ENCODE results near the gene NCKAP1.
"Not testable (repeated sequence)": the region's sequence is repeated elsewhere in the genome, so short reads cannot be mapped to it uniquely, and the experiment has no call there.

The NCKAP1 gene

DNA sequence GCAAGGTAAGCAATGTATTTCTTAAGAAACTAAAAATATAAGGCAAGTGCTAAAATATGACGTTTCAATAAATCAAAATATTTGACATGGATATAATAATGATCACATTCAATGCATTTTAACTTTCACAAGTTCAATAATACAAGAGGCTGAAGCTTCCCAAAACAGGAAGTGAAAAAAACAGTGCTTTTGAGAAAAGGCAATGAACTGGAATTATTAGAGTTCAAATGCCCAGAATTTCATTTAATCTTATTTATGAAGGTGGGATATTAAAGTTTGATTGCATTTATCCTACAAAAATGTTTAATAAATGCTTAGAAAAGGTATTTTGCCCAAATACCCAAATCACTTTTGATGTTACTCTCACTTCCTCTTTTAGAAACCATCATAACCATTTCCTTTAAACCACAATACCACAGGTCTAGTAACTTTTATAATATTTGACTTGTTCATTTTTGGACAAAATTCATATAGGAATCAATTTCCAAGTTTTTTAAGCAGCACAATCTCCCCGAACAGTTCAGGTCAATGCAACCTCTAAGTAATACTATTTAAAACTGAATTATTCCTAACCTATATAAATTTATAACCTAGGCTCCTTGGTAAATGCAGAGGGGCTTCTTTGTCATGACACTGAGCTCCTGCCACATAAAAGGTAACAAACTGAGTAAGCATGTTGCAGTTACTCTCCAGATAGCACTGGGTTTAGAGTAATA, 2.1 kb downstream of the NCKAP1 start:
- DNase-seq (ENCODE audit: low spot score) = no peak

DNA sequence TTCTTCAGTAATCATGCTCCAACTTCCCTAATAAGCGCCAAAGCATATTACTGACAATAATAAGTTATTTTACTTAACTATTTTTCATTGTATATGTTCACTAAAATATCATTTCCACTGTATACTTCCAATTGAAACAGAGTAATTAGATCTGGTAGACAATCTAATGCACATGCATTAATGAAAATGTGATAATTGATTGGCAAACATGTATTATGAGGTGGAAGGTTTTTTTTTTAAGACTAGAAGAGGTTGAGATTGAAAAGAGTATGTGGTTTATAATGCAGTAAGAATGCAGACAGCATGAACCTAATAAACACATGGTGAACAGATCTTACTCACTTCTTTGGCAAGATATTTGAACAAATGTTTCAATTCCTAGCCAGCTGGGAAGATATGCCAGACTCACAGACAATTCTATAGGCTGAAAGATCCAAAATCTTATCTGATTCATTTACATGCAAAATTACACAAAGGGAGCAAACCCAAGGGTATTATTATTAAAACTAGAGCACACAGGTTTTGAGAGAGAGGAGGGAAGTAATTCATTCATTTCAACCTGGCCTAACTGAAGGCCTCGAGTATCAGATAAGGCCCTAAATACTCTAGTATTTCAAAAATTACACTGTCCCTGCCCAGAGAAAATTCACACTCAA, 2.8 kb downstream of the NCKAP1 start:
- DNase-seq (ENCODE audit: low spot score) = peak; percentile 39

DNA sequence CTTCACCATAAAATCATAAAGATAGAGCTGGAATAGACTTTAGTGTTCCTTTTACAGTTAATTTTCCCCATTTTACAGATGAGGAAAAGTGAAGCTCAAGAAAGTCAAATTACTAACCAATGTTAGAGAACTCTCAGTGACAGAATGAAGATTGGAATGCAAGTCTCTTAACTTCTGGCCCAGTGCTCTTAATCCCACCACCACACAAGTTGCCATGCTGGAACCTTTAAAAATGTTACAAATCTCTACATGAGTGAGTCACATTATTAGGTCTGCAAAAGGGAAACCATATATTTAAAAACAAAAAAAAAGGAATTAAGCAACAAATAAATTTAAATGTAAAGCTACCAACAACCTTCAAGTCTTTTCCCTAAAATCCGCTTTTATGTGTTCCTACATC, 3.5 kb downstream of the NCKAP1 start:
- no peak for DNase-seq (ENCODE audit: low spot score)

DNA sequence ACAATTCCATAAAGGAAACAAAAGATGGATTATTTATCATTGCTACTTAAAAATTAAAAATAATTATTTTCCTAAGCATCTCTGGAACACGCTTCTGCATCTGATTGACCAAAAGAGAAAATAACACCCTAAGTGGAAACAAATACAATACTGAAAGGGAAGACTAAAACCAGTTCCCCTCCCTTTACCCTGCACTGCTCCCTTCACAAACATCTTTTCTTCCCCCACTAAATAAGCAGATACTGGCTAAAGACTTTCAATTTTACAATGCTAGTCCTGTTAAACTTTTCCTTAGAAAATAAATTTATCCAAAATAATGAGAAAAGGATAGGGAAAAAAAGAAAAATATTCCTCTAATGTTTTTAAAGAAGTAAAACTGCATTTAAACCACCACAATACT, 4.3 kb downstream of the NCKAP1 start:
- no peak for DNase-seq (ENCODE audit: low spot score)

DNA sequence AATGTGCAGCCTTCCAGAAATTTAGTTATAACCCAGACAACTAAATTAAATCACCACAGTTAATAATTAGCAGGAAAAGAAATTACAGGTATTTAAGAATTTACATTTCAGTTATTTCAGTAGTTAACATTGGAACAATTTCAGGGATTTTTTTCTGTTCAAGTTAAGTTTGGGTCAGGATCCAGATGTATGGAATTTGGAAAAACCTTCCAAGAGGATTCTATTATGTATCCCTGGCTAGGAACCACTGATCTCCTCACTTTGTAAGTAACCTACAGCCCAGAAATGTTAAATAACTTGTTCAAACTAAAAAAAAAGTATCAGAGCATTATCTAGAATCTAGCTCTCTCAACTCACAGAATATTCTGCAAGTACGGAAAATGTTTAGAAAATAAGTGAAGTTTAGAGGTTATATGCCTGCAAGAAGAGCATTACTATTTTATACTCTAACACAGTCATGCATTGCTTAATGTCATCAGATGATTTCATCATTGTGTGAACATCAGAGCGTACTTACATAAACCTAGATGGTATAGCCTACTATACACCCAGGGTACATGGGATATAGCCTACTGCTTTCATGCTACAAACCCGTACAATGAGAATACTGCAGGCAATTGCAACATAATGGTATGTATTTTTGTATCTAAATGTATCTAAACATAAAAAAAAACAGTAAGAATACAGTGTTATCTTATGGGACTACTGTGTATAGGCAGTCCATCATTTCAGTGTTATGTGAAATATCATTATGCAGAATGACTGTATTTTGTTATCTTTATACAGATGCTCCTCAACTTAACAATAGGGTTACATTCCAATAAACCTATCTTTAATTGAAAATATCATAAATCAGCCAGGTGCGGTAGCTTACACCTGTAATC, 6.1 kb downstream of the NCKAP1 start:
- DNase-seq (ENCODE audit: low spot score) = no peak

DNA sequence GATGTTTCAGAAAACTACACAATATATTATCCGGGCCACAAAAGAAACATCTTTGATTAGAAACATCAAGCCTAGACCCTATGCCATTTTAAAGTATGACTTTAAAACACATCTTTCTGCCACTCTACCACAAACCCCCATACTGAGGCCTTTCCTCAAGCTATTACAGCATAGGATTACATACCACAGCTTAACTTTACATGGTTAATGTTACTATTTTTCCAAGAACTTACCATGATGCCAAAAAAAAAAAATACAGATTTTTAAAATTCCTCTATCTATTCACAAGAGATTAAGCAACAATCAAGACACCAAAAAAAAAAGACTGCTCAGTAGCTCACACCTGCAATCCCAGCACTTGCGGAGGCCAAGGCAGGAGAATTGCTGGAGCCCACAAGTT, 9.0 kb downstream of the NCKAP1 start:
- DNase-seq (ENCODE audit: low spot score) = no peak

DNA sequence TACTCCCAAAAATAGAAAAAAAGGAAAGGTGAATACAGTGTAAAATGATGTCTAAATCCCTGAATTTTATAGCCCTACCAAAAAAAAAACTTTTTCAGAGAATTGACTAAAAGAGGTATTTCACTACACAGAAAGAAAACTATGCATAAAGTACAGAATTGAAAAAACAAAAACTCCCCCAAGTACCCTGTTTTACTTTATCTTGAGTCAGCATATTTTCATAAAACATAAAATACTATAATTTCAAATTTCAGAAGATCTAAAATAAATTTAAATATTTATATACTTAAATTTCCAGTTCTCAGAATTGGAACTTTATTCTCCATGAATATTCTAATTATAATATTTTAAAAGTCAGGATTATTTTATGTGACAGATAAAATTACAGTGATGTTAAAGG, 10.1 kb downstream of the NCKAP1 start:
- DNase-seq (ENCODE audit: low spot score) = no peak

DNA sequence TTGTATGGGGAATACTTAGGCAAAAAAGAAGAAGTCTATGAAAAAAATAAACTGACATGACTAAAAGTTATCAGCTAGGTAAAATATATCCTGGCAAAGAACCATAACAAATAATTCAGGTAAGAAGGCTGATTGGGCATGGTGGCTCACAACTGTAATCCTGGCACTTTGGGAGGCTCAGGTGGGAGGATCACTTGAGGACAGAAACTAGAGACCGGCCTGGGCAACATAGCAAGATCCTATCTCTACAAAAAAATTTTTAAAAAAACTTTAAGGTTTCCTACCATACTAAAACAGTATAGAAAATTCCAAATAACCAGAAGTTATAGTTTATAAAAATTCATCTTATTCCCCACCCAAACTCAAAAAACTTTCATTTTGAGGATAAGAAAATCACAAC, 10.8 kb downstream of the NCKAP1 start:
- no peak for DNase-seq (ENCODE audit: low spot score)

DNA sequence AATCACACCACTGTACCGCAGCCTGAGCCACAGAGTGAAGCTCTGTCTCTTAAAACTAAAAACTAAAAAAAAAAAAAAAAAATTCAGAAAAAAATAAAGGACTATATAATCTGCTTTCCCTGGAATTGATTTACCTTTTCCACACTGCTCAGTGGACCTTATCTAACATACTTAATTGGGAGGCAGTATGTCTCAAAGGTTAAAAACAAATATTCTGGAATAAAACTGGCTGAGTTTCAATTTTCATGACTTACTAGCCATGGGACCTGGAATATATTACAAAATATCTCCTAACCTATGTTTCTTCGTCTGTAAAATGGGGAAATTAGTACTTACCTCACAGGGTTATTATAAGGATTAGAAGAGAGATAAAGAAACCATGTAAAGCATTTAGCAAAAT, 11.8 kb downstream of the NCKAP1 start:
- no peak for DNase-seq (ENCODE audit: low spot score)

DNA sequence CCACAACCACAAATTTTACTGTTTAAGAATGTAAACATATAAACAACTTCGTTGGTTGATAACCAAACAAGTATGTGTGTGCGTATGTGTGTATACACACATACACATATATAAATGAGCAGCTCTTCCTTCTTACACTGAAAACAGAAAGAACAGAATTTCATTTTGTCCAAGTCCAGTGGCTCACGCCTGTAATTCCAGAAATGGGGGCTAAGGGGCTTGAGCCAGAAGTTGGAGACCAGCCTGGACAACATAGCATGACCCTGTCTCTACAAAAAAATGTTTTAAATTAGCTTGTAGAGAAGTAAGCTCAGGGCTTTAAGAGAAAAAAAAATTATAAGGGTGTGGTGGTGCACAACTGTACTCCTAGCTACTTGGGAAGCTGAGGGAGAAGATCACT, 12.3 kb downstream of the NCKAP1 start:
- no peak for DNase-seq (ENCODE audit: low spot score)

DNA sequence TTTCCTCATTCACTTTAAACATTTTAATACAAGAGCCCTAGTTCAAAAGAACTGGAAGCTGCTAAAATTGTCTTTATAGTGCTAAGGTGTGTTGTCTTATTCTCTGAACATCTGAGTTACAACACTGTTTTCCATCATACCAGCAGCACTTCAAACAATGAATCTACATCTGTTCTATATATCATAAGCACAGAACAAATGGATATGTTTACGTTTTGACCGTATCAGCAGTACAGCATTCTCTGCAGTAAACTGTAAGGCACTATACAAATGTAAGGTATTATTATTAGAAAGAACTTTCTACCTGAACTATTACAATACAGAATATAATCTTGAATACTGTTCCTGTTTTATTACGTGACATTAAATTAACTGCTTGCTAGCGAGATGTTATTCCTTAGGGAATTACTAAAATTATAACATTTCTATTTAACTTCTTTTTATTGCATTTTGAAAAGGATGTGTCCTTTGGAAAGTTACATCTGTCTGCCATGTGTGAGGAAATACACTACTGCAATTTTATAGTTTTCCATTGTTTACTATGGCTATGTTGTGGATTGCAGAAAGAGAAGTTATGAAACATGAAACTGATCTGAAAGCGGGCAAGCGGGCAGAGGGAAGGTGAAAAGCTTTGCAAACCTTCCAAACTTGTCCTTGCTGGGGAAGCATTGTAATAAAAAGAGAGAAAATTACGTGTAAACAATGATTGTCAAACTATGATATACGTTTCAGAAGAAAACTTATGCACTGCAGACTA, 13.7 kb downstream of the NCKAP1 start:
- no peak for DNase-seq (ENCODE audit: low spot score)

DNA sequence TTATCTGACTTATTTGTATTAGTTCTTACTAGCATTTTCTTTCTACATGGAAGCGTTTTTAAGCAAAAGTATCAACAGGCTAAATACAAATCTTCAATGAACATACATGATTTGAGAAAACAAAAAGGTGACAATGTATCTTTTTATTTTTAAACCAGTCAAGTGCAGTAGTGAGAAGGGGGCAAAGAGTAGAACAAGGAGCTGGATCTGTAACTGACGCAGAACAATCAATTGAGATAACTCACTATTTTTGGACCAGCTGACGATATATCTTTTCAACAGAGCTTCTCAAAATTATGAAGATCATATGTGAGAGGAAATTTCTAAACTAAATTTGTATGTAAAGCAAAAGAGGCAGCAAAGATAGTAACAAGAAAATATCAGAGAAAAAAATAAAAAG, 15.5 kb downstream of the NCKAP1 start:
- no peak for DNase-seq (ENCODE audit: low spot score)

DNA sequence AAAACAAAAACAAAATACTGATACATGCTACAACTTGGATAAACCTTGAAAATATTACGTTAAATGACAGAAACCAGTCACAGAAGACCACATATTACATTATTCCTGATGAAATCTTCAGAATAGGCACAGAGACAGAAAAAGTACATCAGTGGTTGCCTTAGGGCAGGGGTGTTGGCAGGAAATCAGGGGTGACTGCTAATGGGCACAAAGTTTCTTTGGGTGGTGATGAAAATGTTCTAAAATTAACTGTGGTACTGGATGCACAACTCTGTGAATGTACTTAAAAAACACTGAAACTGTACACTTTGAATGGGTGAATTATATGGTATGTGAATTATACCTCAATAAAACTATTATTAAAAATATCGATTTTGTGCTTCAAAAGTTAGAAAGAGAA, 16.6 kb downstream of the NCKAP1 start:
- no peak for DNase-seq (ENCODE audit: low spot score)

DNA sequence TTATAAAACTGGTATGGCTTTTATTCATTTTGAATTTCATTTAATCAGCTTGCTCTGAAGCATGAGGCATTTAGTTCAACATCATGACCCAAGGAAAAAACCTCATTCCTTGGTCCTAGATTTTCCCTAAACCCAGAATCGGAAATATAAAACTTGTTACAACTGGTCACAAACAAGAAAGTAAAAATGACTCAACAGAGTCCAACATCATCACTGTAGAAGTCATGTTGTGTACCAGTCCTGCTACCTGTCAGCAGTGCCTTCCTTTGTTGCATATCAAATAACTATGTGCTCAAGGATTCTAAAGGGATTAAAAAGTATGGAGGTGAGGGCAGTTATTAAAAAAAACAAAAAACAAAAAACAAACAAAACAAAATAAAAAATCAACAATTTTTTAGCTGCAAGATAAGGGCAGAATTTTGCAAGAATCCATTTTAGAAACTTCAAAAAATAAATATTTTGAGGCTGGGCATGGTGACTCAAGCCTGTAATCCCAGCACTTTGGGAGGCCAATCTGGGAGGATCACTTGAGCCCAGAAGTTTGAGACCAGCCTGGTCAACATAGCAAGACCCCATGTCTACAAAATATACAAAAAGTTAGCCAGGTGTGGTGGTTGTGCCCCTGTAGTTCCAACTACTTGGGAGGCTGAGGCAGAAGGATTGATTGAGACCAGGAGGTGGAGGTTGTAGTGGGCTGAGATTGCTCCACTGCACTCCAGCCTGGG, 18.4 kb downstream of the NCKAP1 start:
- DNase-seq (ENCODE audit: low spot score) = no peak

DNA sequence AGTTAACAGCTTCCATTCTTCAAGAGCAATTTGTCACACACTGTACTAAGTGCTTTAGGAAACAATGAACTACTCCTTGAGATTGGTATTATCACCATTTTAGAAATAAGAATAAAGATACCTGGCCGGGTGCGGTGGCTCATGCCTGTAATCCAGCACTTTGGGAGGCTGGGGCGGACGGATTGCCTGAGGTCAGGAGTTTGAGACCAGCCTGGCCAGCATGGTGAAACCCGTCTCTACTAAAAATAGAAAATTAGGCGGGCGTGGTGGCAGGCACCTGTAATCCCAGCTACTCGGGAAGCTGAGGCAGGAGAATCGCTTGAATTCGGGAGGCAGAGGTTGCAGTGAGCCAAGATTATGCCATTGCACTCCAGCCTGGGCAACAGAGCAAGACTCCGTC, 20.4 kb downstream of the NCKAP1 start:
- not testable (repeated sequence) for DNase-seq (ENCODE audit: low spot score)

DNA sequence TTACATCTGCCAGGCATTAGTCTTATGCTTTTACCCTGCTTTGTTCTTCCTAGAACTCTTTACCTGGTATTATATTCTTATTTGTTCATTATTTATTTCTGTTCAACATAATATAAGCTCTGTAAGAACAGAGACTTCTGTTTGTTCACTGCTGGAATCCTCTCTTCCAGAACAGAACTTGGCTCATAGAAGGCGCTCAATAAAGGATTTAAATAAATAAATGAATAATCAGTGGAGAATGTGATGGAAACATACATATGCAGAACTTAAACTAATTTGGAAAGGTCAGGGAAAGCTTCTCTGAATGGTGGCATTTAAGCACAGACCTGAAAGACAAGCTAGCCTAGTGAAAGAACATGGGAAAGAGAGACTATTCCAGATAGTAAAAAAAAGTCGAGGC, 24.3 kb downstream of the NCKAP1 start:
- no peak for DNase-seq (ENCODE audit: low spot score)

DNA sequence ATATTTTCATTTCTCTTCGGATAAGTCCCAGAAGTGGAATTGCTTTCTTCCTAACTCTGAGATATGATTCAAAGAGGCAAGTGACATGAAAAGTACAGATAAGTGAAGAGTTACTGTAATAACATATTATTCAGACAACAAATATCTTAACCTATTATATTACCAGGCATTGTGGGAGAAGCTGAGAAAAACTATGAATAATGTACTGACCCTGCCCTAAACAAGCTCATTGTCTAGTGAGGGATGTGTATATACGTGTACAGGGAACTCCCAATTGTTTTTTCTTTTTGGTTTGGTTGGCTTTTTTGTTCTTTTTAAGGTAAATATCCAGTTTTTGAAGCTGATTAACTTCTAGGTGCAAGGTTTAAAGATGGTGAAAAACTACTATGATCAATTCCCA, 26.5 kb downstream of the NCKAP1 start:
- DNase-seq (ENCODE audit: low spot score) = no peak

DNA sequence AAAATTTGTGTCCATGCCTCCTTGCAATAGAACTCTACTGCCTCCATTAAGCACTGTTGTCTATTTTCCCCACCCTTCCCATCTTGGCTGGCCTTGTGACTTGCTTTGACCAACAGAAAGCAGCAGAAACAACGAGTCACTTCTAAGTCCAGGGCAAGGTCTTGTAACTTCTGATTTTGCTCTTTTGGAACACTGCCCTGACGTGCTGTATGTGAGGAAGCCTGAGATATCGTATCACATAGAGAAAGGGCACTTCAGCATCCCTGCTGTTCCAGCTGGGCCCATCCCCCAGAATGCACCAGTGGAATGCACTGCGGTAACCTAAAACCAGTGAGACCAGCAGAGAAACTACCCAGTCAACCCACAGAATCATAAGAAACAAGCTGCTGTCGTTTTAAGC, 28.1 kb downstream of the NCKAP1 start:
- no peak for DNase-seq (ENCODE audit: low spot score)

DNA sequence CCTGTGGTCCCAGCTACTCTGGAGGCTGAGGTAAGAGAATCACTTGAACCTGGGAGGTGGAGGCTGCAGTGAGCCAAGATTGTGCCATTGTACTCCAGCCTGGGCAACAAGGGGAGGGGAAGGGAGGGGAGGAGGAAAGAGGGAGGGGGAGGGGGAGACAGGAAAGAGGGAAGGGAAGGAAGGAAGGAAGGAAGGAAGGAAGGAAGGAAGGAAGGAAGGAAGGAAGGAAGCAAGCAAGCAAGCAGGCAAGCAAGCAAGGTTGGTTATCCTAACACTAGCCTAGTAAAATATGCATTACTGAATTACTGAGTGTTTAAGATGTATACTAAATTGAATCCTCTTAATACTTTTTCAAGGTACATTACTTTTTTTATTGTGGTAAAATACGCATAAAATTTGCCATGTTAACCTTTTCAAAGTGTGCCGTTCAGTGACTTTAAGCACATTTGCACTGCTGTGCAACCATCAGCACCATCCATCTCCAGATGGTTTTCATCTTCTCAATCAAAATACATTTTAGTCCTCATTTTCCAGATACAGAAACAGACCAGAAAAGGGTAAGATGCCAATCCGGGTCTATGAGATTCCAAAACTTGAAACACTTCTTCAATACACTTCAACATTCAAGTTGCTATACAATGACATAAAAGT, 28.9 kb downstream of the NCKAP1 start:
- no peak for DNase-seq (ENCODE audit: low spot score)

DNA sequence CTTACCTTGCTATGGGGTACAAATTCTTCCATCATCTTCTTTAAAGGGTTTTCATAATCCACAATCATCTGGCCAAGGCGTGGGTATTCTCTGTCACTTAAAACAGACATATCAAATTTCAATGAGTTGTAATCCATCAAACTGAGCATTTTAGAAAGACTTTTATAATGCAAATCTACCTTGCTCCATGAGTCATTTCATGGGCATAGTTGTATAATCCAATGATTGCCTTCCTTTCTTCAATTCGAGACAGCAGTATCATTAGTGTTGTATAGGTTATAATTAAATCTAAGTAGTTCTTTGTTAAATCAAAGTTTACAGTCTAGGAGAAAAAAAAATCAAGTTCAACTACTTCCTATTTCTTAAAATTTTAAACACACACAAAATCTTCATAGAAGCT, 36.3 kb downstream of the NCKAP1 start:
- DNase-seq (ENCODE audit: low spot score) = no peak

DNA sequence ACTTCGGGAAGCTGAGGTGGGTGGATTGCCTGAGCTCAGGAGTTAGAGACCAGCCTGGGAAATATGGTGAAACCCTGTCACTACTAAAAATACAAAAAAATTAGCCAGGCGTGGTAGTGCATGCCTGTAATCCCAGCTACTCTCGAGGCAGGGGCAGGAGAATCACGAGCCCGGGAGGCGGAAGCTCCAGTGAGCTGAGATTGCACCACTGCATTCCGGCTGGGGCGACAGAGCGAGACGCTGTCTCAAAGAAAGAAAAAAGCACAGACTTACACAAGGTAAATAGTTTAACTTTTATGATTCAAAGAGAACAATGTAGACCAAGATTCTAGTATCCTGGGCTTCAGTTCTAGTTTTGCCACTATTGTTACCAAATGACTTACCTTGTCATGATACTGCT, 37.4 kb downstream of the NCKAP1 start:
- DNase-seq (ENCODE audit: low spot score) = no peak

Measured in cerebellar cortex (tissue), 1 donor.